Fibroblast of lung (primary cell): Measurements from ENCODE around the gene SKP2. TPM values are rescaled to one million over a fixed set of nuclear protein-coding genes. Genes with fewer than 3 reads are reported as not detected.
A peak's percentile ranks its signal among the peaks of the same experiment; 100 is the strongest.

ENCODE experiments used
- DNase-seq, 2 donors: peaks; one replicate each; pipeline versions ENCODE4 v3.0.0 to v3.0.0-alpha.2; 2010; ENCODE audit warnings: low read depth in 2 of 2
- H2AFZ ChIP-seq: 2 replicates; pipeline ENCODE4 v1.5.1; 2012; ENCODE audit warnings: low read length, control low read depth, inconsistent platforms
- H3K27ac ChIP-seq: 2 replicates; pipeline ENCODE4 v1.5.1; 2011; ENCODE audit warnings: low read length, control low read depth; ENCODE audit not compliant: insufficient read depth
- H3K27me3 ChIP-seq: 2 replicates; pipeline ENCODE4 v1.5.1; 2011; ENCODE audit warnings: mild to moderate bottlenecking, low read length; ENCODE audit not compliant: control insufficient read depth, insufficient read depth
- H3K36me3 ChIP-seq: 2 replicates; pipeline ENCODE4 v1.5.1; 2011; ENCODE audit warnings: low read length; ENCODE audit not compliant: control insufficient read depth, insufficient read depth
- H3K4me1 ChIP-seq: 2 replicates; pipeline ENCODE4 v1.5.1; 2011; ENCODE audit warnings: low read length; ENCODE audit not compliant: control insufficient read depth, insufficient read depth; ENCODE audit errors: extremely low read depth
- H3K4me2 ChIP-seq: 2 replicates; pipeline ENCODE4 v1.5.1; 2011; ENCODE audit warnings: low read length, control low read depth; ENCODE audit not compliant: insufficient read depth; ENCODE audit errors: extremely low read depth
- H3K4me3 ChIP-seq, 4 experiments: fragments of 200-600 bp in 1 of 4; sonication (generic) in 1 of 4; replicated peaks in 1 of 4; 2 replicates each; pipeline ENCODE4 v1.5.1; 2011 to 2016; ENCODE audit warnings: low read length in 4 of 4, low read depth in 3 of 4, mild to moderate bottlenecking in 3 of 4, control low read depth in 2 of 4, inconsistent platforms in 1 of 4, mixed read lengths in 1 of 4; ENCODE audit not compliant: insufficient read depth in 1 of 4; ENCODE audit errors: control extremely low read depth in 1 of 4
- H3K79me2 ChIP-seq: 2 replicates; pipeline ENCODE4 v1.5.1; 2012; ENCODE audit warnings: mild to moderate bottlenecking, low read length, inconsistent platforms; ENCODE audit not compliant: control insufficient read depth, insufficient read depth
- H3K9ac ChIP-seq: 2 replicates; pipeline ENCODE4 v1.5.1; 2011; ENCODE audit warnings: mild to moderate bottlenecking, low read length, control low read depth; ENCODE audit not compliant: insufficient read depth
- H3K9me3 ChIP-seq: 2 replicates; pipeline ENCODE4 v1.5.1; 2012; ENCODE audit warnings: low read depth, low read length; ENCODE audit not compliant: control insufficient read depth, insufficient read depth
- H4K20me1 ChIP-seq: 2 replicates; pipeline ENCODE4 v1.5.1; 2011; ENCODE audit warnings: low read length; ENCODE audit not compliant: control insufficient read depth, insufficient read depth; ENCODE audit errors: extremely low read depth
- CTCF ChIP-seq, 2 donors: IDR thresholded peaks in 1 of 2; conservative IDR thresholded peaks in 1 of 2; 1 replicate in 1 of 2; 2 replicates in 1 of 2; pipeline ENCODE4 v1.5.1; 2011 to 2012; ENCODE audit warnings: low read length in 2 of 2, control low read depth in 1 of 2, inconsistent platforms in 1 of 2, low read depth in 1 of 2, mild to moderate bottlenecking in 1 of 2
- EZH2 ChIP-seq: IDR thresholded peaks from 2 replicates; pipeline ENCODE4 v1.5.1; 2012; ENCODE audit warnings: low read length, control low read depth, mild to moderate bottlenecking; ENCODE audit errors: missing control alignments
- polyA plus RNA-seq, 2 donors: library from polyadenylated mRNA; depleted of rRNA in 1 of 2; stranded (reverse) in 1 of 2; unstranded in 1 of 2; fragments of >200 nt; gene quantifications; 2 replicates each; pipeline ENCODE4 v1.2.1, GENCODE V29; 2011 to 2012; ENCODE audit warnings: missing spikeins in 1 of 2
- total RNA-seq: library from RNA; depleted of rRNA; stranded (reverse); fragments of >200 nt; gene quantifications from 2 replicates; pipeline ENCODE4 v1.2.1, GENCODE V29; 2014

The SKP2 gene
- total and polyA plus RNA-seq, 2 donors (not counting 1 experiment from before 2014, with no cell fraction given) = 10.6 to 30.8 TPM

- no peak for TF ChIP-seq EZH2
- TF ChIP-seq CTCF (conservative IDR thresholded peaks at IDR 0.05 in 1 of 2, IDR thresholded peaks at IDR 0.05 in 1 of 2; ENCODE audit: low read depth in 1 of 2, low read length in 2 of 2) = no peak
- H3K4me1 ChIP-seq = peaks cover 7% of the 10 kb centered on the region
- H4K20me1 ChIP-seq = no peaks in the 10 kb centered on the region
- H3K9me3 ChIP-seq = no peaks in the 10 kb centered on the region
- H3K9ac ChIP-seq = no peak overlapping the region
- no peak overlapping the region for H3K4me2 ChIP-seq
- H2AFZ ChIP-seq = no peak overlapping the region
- no peak overlapping the region for H3K4me3 ChIP-seq
- peaks cover 7% of the 10 kb centered on the region for H3K36me3 ChIP-seq
- H3K27ac ChIP-seq = peak overlapping the region; percentile 52
- H3K79me2 ChIP-seq = peaks cover 39% of the 10 kb centered on the region
- H3K27me3 ChIP-seq = no peaks in the 10 kb centered on the region
- peak in 1 of 2 donors; percentile 80 for DNase-seq
Measured at GRCh38 chr5:36156619-36157018, 4.7 kb downstream of the SKP2 start.

- no peak overlapping the region for H2AFZ ChIP-seq
- H3K9me3 ChIP-seq = no peaks in the 10 kb centered on the region
- no peak overlapping the region for H3K4me3 ChIP-seq
- TF ChIP-seq CTCF (conservative IDR thresholded peaks at IDR 0.05 in 1 of 2, IDR thresholded peaks at IDR 0.05 in 1 of 2; ENCODE audit: low read depth in 1 of 2, low read length in 2 of 2) = no peak
- no peak for TF ChIP-seq EZH2
- no peak overlapping the region for H3K27ac ChIP-seq
- H3K4me1 ChIP-seq = peaks cover 7% of the 10 kb centered on the region
- peak in 1 of 2 donors; percentile 21 for DNase-seq
- H3K27me3 ChIP-seq = no peaks in the 10 kb centered on the region
- no peak overlapping the region for H3K9ac ChIP-seq
- peaks cover 28% of the 10 kb centered on the region for H3K79me2 ChIP-seq
- H3K36me3 ChIP-seq = peaks cover 8% of the 10 kb centered on the region
- no peak overlapping the region for H3K4me2 ChIP-seq
- no peaks in the 10 kb centered on the region for H4K20me1 ChIP-seq
Measured at GRCh38 chr5:36158144-36158543, 6.2 kb downstream of the SKP2 start.

- peaks cover 12% of the 10 kb centered on the region for H3K79me2 ChIP-seq
- peaks cover 5% of the 10 kb centered on the region for H3K4me1 ChIP-seq
- no peaks in the 10 kb centered on the region for H4K20me1 ChIP-seq
- no peak overlapping the region for H3K9ac ChIP-seq
- TF ChIP-seq EZH2 = no peak
- TF ChIP-seq CTCF (conservative IDR thresholded peaks at IDR 0.05 in 1 of 2, IDR thresholded peaks at IDR 0.05 in 1 of 2; ENCODE audit: low read depth in 1 of 2, low read length in 2 of 2) = no peak
- DNase-seq = no peak
- no peaks in the 10 kb centered on the region for H3K9me3 ChIP-seq
- no peak overlapping the region for H2AFZ ChIP-seq
- no peak overlapping the region for H3K4me2 ChIP-seq
- H3K27me3 ChIP-seq = no peaks in the 10 kb centered on the region
- peaks cover 15% of the 10 kb centered on the region for H3K36me3 ChIP-seq
- H3K4me3 ChIP-seq = no peak overlapping the region
- H3K27ac ChIP-seq = no peak overlapping the region
Measured at GRCh38 chr5:36160617-36161016, 8.7 kb downstream of the SKP2 start.
